NCI-H345 (cell line): ENCODE measurements around the gene CNTNAP2.

Experiments used
- DNase-seq: peaks from one replicate; lab custom pipeline; 2025; lab: John Stamatoyannopoulos, UW

The CNTNAP2 gene

DNA sequence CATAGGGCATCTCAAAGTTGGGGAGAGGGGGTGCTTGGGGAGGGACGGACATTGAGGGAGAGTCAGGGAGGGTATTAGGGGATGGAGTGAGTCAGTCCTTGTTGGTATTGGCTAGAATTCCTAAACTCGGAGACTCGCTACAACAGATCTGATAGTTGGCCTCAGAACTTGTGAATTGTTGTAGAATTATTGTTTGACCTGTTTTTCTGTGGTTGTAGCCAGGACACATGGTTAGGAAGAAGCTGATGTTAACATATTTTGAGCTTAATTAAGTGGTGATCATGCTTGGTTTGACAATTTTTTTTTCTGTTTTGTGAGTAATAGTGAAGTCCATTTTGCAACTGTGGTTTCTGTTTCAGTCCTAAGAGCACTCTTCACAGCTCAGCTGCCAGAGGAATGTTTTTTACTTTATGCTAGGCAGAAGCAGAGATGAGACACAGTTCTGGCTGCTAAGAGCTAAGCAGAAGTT is 1283.7 kb downstream of the CNTNAP2 start:
- DNase-seq: no peak

DNA sequence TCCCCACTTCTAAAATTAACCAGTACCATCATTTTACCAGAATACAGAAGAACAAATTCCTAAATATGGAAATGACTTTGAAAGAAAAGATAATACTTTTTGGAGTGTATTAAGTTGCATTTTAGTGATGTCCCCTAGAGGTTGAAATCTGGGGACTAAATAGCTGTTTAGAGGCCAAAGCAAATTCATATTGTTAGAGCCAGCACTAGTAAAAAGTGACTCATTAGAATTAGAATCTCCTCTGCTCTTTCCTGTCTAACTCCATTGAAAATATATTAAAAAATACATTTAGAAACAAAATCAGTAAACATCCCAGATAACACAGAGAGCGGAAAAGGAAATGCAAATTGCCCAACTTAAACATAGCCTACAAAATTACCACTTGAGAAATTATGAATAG is 1284.3 kb downstream of the CNTNAP2 start:
- DNase-seq: no peak

DNA sequence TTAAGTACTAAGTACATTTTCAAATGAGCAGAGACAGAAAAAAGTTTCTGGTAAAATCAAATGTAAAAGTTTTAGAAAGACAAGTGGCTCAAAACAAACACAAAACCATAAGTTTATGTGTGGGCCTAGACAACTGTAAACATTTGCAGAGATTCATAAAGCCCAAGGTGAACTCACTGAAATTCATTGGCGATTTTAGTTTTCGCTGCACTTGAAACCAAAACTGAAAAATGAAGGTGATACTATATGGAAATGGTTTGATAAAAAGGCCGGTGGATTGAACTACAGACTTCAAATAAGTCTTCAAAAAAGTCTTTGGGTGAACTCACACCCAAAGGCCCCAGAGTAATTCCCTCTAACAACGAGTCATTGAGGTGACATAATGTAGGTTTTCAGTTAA is 1289.0 kb downstream of the CNTNAP2 start:
- DNase-seq: no peak

DNA sequence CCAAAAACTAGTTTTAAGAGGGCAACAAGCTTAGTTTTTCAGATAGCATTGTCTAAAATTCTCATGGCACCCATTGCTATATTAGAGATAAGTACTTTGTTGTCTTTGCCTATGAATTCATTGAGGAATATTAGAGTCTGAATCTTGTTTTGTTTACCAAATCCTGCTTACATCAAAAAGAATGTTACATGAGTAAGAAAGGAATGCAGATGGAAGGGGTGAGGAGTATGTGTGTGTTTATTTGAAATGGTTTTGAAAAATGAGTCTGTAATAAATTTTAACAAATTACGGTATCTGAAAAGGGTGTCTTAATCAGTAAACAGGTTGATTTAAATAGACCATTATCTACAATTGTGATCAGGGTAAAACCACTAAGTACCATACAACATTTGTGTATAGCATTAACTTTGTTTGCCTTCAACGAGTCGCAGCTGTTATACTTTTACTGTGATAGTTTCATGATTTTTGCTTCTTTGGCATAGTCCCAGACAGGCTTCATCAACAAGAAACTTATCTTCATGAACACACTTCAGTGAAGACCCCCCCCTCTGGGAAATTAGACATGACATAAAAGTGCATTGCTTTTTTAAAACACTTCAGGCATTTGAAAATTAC is 1290.0 kb downstream of the CNTNAP2 start:
- no peak for DNase-seq

DNA sequence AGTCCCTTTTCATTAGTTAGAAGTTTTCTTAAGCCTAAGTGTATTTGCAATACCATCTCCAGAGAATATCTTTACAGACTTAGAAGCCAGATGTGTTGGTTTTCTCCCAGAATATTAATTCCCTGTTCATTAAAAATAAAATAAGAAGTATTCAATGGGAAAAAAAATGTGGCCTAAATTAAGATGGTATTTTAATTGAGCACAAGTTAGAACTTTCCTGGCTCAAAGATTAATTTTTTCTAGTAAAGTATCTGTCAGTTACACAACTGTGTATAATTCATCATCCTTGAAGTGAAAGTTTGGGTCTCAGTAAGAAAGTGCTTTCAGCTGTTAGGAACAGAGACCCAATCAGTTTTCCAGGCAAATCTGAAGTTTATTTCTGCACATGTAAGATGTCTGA is 1294.5 kb downstream of the CNTNAP2 start:
- no peak for DNase-seq

DNA sequence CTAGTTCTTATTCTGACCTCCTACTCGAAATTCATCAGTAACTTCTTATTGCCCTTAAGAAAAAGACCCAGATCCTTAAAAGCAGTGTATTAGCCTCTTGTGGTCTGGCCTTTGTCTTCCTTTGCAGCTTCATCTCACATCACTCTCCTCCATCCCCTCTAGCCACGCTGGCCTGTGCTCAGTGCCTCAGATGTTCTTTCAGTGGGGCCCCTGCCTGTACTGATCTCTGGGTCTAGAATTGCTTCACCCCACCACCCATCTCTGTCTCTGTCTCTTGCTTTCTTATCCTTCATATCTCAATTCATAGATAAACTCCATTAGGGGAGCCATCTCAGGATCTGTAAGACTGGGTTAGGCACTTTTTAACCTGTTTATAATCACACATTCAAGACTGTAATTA is 1295.5 kb downstream of the CNTNAP2 start:
- DNase-seq: no peak

DNA sequence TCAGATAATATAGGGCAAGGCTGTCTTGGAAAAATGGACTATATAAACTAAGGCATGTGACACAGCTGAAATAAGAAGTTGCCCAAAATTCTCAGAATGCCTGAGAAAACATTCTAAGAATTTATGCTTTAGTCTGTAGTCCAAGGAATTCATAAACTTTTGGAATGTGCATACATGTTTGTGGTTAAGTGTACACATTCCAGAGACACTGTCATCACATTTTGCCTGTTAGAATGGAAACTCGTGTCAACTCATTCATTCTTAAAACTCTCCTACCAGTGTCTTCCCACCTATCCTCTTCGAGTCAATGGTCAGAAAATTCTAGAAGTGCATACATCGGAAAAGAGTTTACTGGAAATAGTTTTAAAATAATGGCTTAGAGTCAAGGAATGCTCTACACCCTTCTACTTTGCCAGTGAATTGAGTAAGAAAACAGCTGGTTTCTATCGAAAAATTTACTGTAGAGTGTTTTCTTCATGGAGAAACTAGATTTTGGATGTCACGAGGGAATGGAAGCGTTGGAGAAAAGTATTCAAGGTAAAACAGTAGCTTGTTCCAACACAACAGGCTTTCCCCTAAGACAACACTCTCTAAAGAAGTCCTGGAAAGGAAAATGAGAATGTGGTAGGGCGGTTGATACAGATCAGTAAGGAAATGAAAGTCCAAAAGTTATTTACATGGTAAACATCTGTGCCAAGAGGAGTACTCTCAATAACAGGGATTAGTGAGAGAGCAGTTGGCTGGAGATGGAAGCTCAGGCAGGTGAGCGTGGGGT is 1296.4 kb downstream of the CNTNAP2 start:
- no peak for DNase-seq

DNA sequence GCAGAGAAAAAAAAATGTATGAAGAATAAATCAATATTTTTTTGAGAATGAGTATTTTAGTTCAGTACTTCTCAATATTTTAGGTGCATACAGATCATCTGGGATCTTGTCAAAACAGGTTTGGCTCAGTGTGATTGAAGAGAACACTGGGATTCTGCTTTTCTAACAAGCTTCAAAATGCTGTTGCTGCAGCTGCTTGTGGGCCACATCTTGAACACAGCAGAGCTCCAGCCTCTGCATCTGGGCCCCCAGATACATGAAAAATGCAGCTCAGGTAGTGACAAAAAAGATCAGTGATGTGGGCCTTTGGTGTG is 1296.9 kb downstream of the CNTNAP2 start:
- DNase-seq: no peak

DNA sequence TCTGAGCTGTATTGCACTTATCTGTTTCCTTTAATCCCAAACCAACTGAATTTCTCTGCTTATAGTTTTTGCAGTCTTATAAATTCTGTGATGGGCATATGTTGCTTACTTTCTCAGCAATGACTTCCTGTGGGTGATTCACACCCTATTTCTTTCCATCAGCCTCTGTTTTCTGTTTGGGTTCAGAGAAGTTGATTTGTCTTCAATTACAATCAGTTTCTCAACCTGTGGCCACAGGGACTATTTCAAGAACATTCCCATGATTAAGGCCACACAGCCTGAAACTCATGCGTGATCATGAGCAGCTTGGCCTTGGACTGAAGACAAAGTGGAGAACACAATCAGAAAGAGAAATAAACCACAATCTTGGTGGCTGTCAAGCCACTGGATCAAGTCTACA is 1299.4 kb downstream of the CNTNAP2 start:
- no peak for DNase-seq

DNA sequence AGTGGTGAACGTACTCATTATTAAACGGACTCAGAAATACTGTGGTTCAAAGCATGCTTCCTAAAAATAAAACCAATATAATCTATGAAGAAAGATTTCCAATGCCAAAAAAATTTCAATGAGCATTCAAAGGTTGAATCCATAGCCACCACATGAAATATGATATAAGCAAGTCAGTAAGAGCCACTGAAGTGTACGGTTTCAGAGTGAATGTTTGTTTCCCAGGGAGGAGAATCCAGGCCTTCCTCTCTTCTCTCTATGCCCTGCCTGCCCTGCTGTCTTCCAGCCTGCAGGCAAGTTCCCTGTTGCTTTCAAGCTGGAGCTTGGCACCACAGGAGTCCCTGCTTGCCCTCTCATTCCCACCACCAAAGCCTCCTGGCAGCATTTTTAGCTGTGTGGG is 1302.4 kb downstream of the CNTNAP2 start:
- DNase-seq: peak; percentile 34

DNA sequence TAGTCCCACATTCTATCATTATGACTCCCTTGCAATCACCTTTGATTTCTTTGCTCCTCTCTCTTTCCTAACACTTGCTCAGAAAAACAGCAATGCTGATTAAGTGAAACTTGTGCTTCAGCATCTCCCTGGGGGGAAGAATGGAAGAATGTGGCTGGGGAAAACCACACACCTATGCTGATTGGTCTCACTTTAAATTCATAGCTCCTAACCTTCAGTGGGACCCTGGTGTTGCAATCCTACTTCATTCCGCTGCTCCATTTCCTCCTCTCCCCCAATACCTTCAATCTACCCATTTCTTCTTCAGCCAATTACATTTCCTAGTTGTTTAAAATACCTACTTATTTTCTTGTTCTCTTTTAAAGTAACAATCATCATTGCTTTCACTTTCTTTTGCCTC is 1307.3 kb downstream of the CNTNAP2 start:
- DNase-seq: no peak

DNA sequence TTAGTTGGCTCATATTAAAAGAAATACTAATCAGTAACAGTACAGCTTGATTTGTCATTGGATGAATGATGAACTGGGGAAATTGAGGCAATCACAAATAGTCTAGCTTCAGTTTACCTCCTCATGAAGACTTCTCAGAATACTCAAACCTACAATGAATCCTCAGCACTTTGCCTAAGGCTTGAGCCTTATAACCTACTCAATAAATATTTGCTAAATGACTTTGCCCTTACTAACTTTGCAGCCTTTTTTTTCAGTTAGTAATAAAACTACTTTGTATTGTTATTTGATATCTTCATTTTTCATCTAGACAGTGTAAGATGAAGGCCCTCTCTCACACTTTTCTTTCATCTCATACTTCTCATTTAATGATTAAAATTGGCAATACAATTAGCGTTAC is 1311.5 kb downstream of the CNTNAP2 start:
- no peak for DNase-seq

DNA sequence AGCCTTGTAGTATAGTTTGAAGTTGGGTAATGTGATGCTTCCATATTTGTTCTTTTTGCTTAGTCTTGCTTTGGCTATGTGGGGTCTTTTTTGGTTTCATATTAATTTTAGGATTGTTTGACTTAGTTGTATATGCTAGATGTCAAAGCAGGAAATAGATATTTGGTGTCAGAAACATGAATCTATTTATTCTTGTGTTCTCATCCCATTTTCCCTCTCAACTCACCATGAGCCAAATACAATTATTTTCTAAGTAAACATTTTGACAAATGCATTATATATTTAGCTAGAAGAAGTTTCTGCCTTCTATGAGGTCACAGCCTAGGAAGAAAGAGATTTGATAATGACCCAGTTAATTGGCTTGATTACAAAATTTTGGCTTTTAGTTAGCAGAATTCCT is 1313.4 kb downstream of the CNTNAP2 start:
- no peak for DNase-seq

DNA sequence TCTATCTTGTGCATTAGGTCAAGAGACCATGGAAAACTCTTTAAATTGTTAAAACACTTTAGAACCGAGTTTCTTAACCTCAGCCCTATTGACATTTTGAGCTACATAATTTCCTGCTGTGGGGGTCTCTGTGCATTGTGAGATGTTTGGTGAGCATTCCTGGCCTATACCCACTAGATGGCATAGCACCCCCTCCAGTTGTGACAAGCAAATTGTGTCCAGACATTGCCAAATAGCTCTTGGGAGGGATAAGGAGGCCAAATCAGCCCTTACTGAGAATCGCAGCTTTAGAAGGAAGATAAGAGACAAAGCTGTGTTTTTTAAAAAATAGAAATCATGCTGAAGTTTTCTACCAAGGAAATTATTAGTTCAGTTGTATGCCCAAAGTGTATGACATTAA is 1315.5 kb downstream of the CNTNAP2 start:
- DNase-seq: peak; percentile 15

DNA sequence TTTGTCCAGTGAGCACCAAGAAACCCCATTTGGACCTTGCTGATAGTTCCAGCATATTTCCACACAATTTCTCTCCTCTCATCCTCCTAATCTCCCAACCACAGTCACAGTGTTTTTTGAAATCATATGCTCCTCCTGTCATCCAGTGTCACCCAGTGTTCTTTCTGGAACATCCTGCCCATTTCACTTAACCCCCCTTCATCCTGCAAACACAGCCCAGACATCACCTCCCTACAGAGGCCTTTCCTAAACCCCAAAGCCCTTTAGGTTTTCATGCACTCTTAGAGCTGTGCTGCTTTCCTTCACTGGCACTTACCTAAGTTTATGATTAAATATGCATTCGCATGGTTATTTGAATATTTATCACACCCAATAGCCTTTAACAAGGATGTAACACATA is 1316.0 kb downstream of the CNTNAP2 start:
- DNase-seq: no peak

DNA sequence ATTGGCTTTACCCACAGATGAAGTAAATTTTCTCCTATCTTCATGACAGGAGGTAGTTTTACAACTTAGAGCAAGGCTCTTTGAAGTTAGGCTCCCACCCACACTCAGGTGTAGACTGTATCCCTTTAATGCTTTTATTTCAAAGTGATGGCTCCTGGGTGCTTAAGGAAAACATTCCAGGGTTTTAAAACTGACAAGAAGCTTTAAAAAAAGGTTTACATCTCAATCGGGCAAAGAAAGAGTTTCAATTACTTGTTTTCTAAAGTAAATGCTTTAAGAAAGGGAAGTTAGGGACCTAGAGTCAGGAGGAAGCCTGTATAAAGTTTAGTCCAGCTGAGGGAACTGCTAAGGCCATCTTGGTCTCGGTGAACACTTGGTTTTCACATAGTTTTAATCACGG is 1320.1 kb downstream of the CNTNAP2 start:
- DNase-seq: no peak

DNA sequence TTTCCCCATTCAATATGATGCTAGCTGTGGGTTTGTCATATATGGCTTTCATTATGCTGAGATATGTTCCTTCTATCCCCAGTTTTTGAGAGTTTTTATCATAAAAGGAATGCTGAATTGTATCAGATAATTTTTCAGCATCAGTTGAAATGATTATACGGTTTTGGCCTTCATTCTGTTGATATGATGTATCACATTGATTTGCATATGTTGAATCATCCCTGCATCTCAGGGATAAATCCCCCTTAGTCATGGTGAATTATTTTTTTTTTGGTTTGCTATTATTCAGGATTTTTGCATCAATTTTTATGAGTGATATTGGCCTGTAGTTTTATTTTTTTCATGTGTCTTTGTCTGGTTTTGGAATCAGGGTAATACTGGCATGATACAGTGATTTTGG is 1321.6 kb downstream of the CNTNAP2 start:
- no peak for DNase-seq

DNA sequence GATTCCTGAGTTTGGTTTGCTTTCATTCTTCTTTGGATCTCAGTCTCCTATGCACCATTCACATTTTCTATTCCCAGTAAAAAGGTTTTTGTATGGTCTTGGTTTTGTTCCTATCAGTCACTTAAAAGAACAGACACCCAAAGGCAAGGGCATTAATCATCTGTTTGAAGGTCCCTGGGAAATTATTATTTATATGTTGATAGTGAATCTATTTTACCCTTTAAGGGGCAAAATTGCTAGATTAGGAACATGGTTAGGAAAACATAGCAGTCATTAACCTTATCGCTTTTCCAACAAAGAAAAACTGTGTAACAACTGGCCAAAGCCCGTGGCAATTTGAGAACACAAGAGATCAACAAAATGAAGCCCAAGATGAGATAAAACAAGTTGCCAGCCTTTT is 1327.3 kb downstream of the CNTNAP2 start:
- DNase-seq: no peak

DNA sequence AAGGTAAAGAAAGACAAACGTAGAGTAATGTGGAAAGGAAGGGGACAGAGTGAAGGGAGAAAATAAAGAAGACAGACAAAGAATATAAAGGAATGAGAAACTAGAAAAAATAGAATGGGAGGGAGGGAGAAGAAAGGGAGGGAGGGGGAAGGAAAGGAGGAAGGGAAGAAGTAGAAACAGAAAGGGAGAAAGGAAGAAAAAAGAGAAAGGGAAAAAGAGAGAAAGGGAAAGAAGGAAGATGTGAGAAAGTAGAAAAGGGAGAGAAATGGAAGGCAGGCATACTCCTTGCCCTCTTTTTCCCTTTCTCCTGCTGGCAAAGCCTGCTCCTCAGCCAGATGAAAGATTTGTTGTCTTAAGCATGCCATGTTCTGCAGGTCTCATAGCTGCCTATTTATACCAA is 1336.2 kb downstream of the CNTNAP2 start:
- DNase-seq: no peak

DNA sequence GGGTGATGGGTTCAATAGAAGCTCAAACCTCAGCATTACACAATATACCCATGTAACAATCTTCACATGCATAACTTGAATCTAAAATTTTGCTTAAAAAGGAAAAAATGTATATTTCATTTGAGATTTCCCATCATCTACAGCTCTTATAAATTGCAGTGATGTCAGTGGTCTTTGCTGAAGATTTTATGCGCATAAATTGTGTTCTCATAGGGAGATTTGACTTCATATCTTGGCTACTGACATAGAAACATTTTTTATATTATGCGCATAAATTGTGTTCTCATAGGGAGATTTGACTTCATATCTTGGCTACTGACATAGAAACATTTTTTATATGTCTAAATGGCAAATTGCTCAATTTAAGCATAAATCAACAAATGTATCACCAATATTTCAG is 1348.6 kb downstream of the CNTNAP2 start:
- DNase-seq: no peak

DNA sequence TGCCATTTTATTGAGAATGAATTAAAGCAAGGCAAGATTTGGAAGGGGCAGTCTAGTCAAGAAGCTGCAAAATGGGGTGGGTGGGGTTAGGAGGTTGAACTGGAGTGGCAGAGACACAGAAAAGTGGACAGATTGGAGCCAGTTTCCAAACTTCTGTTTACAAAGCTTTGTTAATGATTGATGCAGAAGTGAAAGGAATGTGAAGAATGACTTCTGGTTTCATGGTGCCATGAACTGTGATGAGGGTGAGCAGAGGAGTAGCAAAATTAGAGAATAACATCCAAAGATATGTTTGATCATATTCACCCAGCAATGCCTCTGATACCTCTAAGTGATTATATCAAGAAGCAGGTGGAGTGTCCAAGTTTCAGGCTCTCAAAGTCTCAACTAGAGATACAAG is 1356.0 kb downstream of the CNTNAP2 start:
- no peak for DNase-seq

DNA sequence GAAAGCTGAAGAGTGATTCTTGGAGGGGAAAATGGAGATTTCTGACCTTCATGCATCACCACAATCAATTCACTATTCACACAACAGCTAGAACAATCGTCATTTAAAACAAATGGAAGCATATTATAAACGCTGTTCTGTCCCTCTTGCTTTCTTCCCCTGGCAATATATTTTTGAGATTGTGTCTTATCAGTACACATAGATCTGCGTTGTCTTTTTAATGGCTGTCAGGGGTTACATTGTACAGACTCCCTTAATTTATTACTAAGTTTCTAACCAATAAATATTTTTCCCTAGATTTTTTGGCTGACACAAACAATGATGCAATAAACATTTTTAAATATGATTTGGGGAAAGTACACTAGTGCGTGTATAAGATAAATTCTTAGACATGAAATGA is 1358.3 kb downstream of the CNTNAP2 start:
- DNase-seq: no peak

DNA sequence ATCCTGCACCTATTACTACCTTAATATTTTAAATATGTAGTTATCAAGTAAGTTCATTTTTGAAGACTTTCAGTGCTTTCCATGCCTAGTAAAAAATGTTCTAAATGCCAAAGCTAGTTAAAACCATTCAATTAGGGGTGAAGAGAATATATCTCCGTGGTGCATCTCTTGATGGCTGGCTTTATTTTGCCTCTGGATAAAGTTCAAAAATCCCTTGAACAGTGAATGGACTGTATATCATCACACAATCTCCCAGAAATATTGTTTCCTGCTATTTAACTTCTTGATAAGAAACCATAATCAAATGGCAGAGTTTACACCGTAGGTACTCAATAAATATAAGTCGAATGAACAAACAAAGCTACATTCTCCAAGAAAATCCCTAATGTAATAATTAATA is 1360.9 kb downstream of the CNTNAP2 start:
- no peak for DNase-seq

DNA sequence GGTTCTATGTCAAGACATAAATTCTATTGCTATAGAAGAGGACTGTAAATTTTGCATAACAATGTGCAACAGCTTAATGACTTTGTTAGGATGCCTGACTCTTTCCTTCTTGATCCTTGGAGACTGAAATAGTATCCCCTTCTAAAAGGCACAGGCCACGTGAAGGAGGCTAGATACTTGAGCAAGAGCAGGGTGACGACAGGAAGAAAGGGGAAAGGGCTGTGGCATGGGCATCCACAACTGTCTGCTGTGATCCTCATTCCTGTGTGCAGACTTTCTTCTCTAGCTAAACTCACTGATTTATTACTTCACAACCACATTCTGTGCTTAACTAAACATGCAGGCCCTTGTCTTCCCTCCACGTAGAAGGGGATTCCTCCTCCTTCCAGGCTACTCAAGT is 1362.2 kb downstream of the CNTNAP2 start:
- no peak for DNase-seq
